ENCODE measurements around the gene CDKAL1. TPM values are rescaled to one million over a fixed set of nuclear protein-coding genes. Genes with fewer than 3 reads are reported as not detected.

The CDKAL1 gene
- total RNA-seq, 4 donors from 2014 or later, result 10.1 to 22.0 (median 12.5) TPM

DNA sequence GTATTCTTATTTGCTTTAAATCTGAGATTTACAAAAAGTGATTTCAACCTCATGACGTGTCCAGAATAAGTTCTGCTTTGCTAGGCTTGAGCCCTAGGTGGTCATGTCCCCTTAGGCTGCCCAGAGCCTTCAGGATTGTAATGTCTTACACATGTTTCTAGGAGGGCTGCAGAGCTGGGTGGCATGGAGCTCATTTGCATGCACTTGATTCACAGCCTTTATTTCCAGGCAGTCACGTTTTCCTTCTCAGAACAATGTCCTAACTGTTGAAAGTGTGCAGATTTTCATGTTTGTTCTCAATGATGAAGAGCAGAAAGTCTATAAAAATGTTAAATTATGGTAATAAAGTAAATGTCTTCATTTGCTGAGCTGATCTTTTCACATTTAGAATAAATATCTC, 610.7 kb downstream of the CDKAL1 start:
- 82% methylated on average over 2 of the region's 2 CpGs for WGBS
- no peak for TF ChIP-seq EP300 (IDR thresholded peaks at IDR 0.05)
- no peak for TF ChIP-seq POLR2A (IDR thresholded peaks at IDR 0.05)
- TF ChIP-seq, protein P1, sequence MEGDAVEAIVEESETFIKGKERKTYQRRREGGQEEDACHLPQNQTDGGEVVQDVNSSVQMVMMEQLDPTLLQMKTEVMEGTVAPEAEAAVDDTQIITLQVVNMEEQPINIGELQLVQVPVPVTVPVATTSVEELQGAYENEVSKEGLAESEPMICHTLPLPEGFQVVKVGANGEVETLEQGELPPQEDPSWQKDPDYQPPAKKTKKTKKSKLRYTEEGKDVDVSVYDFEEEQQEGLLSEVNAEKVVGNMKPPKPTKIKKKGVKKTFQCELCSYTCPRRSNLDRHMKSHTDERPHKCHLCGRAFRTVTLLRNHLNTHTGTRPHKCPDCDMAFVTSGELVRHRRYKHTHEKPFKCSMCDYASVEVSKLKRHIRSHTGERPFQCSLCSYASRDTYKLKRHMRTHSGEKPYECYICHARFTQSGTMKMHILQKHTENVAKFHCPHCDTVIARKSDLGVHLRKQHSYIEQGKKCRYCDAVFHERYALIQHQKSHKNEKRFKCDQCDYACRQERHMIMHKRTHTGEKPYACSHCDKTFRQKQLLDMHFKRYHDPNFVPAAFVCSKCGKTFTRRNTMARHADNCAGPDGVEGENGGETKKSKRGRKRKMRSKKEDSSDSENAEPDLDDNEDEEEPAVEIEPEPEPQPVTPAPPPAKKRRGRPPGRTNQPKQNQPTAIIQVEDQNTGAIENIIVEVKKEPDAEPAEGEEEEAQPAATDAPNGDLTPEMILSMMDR (IDR thresholded peaks at IDR 0.05), result no peak
- TF ChIP-seq POLR2AphosphoS5 (IDR thresholded peaks at IDR 0.05), result no peak
- Histone ChIP-seq H3K27me3 (no peaks in the 10 kb centered on the region), H3K4me3 (no peak overlapping the region), H3K4me1 (no peaks in the 10 kb centered on the region), H3K9me3 (no peaks in the 10 kb centered on the region), H3K27ac (no peak overlapping the region), H3K36me3 (no peaks in the 10 kb centered on the region)
- no peak for DNase-seq (ENCODE audit: low spot score in 2 of 2)

DNA sequence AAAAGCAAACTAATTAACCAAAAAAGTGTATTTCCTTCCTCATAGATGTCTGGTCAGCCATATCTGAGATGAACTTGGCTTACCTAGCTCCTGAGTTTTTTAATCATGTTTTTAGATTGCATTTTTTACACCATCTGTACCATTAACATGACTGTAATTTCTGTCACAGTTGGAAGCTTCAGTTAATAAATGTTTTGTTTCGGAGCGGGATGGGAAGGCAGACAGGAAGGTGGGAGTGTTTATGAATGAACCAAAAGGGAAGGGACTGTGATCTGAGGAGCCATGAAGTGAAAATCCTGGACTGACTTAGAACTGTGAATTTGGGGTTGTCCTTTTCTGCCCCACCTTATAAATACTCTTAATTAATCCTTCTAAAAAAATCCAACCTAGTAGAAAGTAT, 613.7 kb downstream of the CDKAL1 start:
- DNase-seq (ENCODE audit: low spot score in 2 of 2), result no peak
- no peaks in the 10 kb centered on the region for H3K36me3 ChIP-seq
- 77% methylated on average over 2 of the region's 2 CpGs for WGBS
- H3K27ac ChIP-seq, result no peak overlapping the region
- no peaks in the 10 kb centered on the region for H3K27me3 ChIP-seq
- TF ChIP-seq POLR2AphosphoS5 (IDR thresholded peaks at IDR 0.05), result no peak
- TF ChIP-seq EP300 (IDR thresholded peaks at IDR 0.05), result no peak
- TF ChIP-seq, protein P1 (IDR thresholded peaks at IDR 0.05), result no peak
- TF ChIP-seq POLR2A (IDR thresholded peaks at IDR 0.05), result no peak
- H3K4me1 ChIP-seq, result no peaks in the 10 kb centered on the region
- H3K9me3 ChIP-seq, result no peaks in the 10 kb centered on the region
- H3K4me3 ChIP-seq, result no peak overlapping the region

DNA sequence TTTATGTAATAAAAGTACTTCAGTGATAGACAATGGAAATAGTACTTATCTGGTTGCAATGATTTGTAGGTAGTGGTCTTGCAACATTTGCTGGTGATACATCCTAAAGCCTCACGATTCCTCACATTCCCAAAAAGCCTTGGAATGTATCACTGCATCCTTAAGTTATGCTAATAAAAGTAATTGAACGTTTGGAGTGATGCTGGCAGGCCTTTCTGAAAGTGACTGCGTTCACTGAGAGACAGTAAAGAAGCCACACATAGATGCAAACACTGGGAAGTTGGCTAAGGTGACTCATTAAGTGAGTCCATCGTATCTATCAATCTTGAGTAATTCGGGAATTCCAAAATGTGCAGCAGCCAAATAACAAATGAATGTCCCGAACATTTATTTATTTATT, 615.2 kb downstream of the CDKAL1 start:
- no peaks in the 10 kb centered on the region for H3K4me1 ChIP-seq
- no peak overlapping the region for H3K4me3 ChIP-seq
- no peak overlapping the region for H3K27ac ChIP-seq
- no peaks in the 10 kb centered on the region for H3K9me3 ChIP-seq
- DNase-seq (ENCODE audit: low spot score in 2 of 2), result no peak
- no peaks in the 10 kb centered on the region for H3K27me3 ChIP-seq
- 90% methylated on average over 6 of the region's 6 CpGs for WGBS
- no peaks in the 10 kb centered on the region for H3K36me3 ChIP-seq
- no peak for TF ChIP-seq POLR2A (IDR thresholded peaks at IDR 0.05)
- TF ChIP-seq POLR2AphosphoS5 (IDR thresholded peaks at IDR 0.05), result no peak
- TF ChIP-seq, protein P1 (IDR thresholded peaks at IDR 0.05), result no peak
- no peak for TF ChIP-seq EP300 (IDR thresholded peaks at IDR 0.05)

DNA sequence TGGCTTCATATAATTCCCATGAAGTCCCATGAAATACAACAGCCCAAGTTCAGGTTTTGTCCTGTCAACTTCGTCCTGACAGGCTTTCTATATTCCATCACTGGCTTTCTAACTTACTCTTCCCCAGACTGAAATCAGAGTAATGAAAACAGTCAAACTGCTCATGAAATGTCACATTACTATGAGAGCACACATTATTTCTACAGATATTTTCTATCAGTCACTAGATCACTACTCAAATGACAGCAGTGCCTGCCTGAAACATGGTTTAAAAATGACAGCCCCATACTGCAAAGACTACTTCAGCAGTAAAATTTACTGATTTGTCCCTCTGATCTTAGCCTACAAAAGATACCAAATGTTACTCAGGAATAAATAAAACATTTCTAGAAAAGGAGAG, 616.4 kb downstream of the CDKAL1 start:
- no peak for TF ChIP-seq POLR2A (IDR thresholded peaks at IDR 0.05)
- no peak for TF ChIP-seq POLR2AphosphoS5 (IDR thresholded peaks at IDR 0.05)
- TF ChIP-seq EP300 (IDR thresholded peaks at IDR 0.05), result no peak
- TF ChIP-seq, protein P1 (IDR thresholded peaks at IDR 0.05), result no peak
- Histone ChIP-seq H3K27me3 (no peaks in the 10 kb centered on the region), H3K9me3 (no peaks in the 10 kb centered on the region), H3K36me3 (no peaks in the 10 kb centered on the region), H3K27ac (no peak overlapping the region), H3K4me1 (no peaks in the 10 kb centered on the region), H3K4me3 (no peak overlapping the region)
- whole genome bisulfite sequencing, result 100% methylated on average over 1 of the region's 1 CpG
- DNase-seq (ENCODE audit: low spot score in 2 of 2), result no peak

GRCh38 chr6:21151119-21151518, 616.9 kb downstream of the CDKAL1 start:
- no peaks in the 10 kb centered on the region for H3K4me1 ChIP-seq
- H3K27me3 ChIP-seq, result no peaks in the 10 kb centered on the region
- no peak overlapping the region for H3K27ac ChIP-seq
- TF ChIP-seq POLR2AphosphoS5 (IDR thresholded peaks at IDR 0.05) (no peak), EP300 (IDR thresholded peaks at IDR 0.05) (no peak), POLR2A (IDR thresholded peaks at IDR 0.05) (no peak)
- TF ChIP-seq, protein P1 (IDR thresholded peaks at IDR 0.05), result no peak
- no peak for DNase-seq (ENCODE audit: low spot score in 2 of 2)
- no peak overlapping the region for H3K4me3 ChIP-seq
- WGBS, result 84% methylated on average over 5 of the region's 5 CpGs
- no peaks in the 10 kb centered on the region for H3K9me3 ChIP-seq
- no peaks in the 10 kb centered on the region for H3K36me3 ChIP-seq
